HepG2 (cell line): Measurements from ENCODE around the gene ESR1. TPM values are rescaled to one million over a fixed set of nuclear protein-coding genes. Genes with fewer than 3 reads are reported as not detected.

ENCODE experiments used
- ATAC-seq: fragments of 200-7000 bp; cut with Tn5 transposase; 3 replicates; pipeline ENCODE4 v1.9.1; 2020; ENCODE audit warnings: mild to moderate bottlenecking, moderate library complexity
- BruUV-seq: library from RNA; stranded (reverse); fragments of 400-500 nt; replicated peaks from 2 replicates; lab custom pipeline; 2021; lab: Mats Ljungman, UMichigan
- CTCF ChIA-PET: fragments of 300-600 bp; formaldehyde crosslinking; extraction: SDS; loops from one replicate; lab custom pipeline; 2021; ENCODE audit warnings: low total read pairs, inconsistent platforms, low intra/inter-chr PET ratio; lab: Yijun Ruan, JAX
- POLR2A ChIA-PET: fragments of 350-600 bp; sonication (Branson Sonifier 250); formaldehyde crosslinking; loops from one replicate; lab custom pipeline; 2020; ENCODE audit warnings: antibody characterized with exemption, inconsistent platforms; lab: Yijun Ruan, JAX
- DNase-seq: peaks from one replicate; pipeline ENCODE4 v3.0.0-alpha.2; 2015; ENCODE audit warnings: low spot score
- FAIRE-seq: peaks from 3 replicates; lab custom pipeline; 2011; peaks lifted over from hg19 to GRCh38; lab: Jason Lieb, UNC
- H2AFZ ChIP-seq: one replicate; pipeline ENCODE4 v1.6.1; 2011; ENCODE audit warnings: low read length, inconsistent platforms
- H3K27ac ChIP-seq: fragments of 300-600 bp; 3 replicates; pipeline ENCODE4 v1.8.0; 2011; ENCODE audit warnings: mixed run types, mild to moderate bottlenecking, mixed read lengths, low read length, inconsistent platforms; ENCODE audit not compliant: insufficient read depth; ENCODE audit errors: extremely low read length
- H3K27me3 ChIP-seq, 2 experiments: fragments of 200-600 bp in 1 of 2; 2 replicates in 1 of 2; 3 replicates in 1 of 2; pipeline versions ENCODE4 v1.6.0 to v1.8.0; 2011; ENCODE audit warnings: low read length in 2 of 2, mild to moderate bottlenecking in 2 of 2, moderate library complexity in 2 of 2, inconsistent platforms in 1 of 2; ENCODE audit not compliant: insufficient read depth in 2 of 2, control insufficient read depth in 1 of 2
- H3K36me3 ChIP-seq, 2 experiments: fragments of 200-600 bp in 1 of 2; replicated peaks in 1 of 2; 2 replicates in 1 of 2; 3 replicates in 1 of 2; pipeline versions ENCODE4 v1.5.1 to v1.8.0; 2011; ENCODE audit warnings: low read length in 2 of 2, inconsistent platforms in 1 of 2; ENCODE audit not compliant: insufficient read depth in 2 of 2, control insufficient read depth in 1 of 2
- H3K4me1 ChIP-seq: 2 replicates; pipeline ENCODE4 v1.5.1; 2012; ENCODE audit warnings: low read length, inconsistent platforms; ENCODE audit not compliant: insufficient read depth
- H3K4me2 ChIP-seq: 2 replicates; pipeline ENCODE4 v1.6.0; 2011; ENCODE audit warnings: low read depth, low read length, inconsistent platforms
- H3K4me3 ChIP-seq, 3 experiments: fragments of 200-600 bp in 1 of 3; sonication (generic), shearing (Covaris generic) in 1 of 3; replicated peaks in 1 of 3; 2 replicates each; pipeline ENCODE4 v1.5.1; 2011 to 2016; ENCODE audit warnings: low read length in 3 of 3, inconsistent platforms in 2 of 3, low read depth in 2 of 3, mild to moderate bottlenecking in 2 of 3, control low read depth in 1 of 3, mixed read lengths in 1 of 3; ENCODE audit not compliant: insufficient read depth in 1 of 3
- H3K79me2 ChIP-seq: one replicate; pipeline ENCODE4 v1.6.1; 2011; ENCODE audit warnings: low read length, inconsistent platforms; ENCODE audit not compliant: insufficient read depth
- H3K9ac ChIP-seq: 2 replicates; pipeline ENCODE4 v1.6.0; 2011; ENCODE audit warnings: mild to moderate bottlenecking, low read depth, low read length, inconsistent platforms; ENCODE audit not compliant: insufficient read depth
- H3K9me3 ChIP-seq: 2 replicates; pipeline ENCODE4 v1.5.1; 2012; ENCODE audit warnings: mild to moderate bottlenecking, low read length
- H4K20me1 ChIP-seq: 2 replicates; pipeline ENCODE4 v1.6.0; 2011; ENCODE audit warnings: inconsistent platforms, mild to moderate bottlenecking, low read length, moderate library complexity; ENCODE audit not compliant: insufficient read depth
- ATF7 ChIP-seq, 2 experiments: fragments of 450-650 bp in 1 of 2; sonication (generic) in 1 of 2; formaldehyde crosslinking in 1 of 2; IDR thresholded peaks; 2 replicates each; pipeline versions ENCODE4 v1.4.0 to v1.6.1; 2016 to 2020; ENCODE audit warnings: antibody characterized with exemption in 1 of 2, mild to moderate bottlenecking in 1 of 2, missing genetic modification reagents in 1 of 2
- FOXM1 ChIP-seq: sonication (generic); formaldehyde crosslinking; IDR thresholded peaks from 2 replicates; pipeline ENCODE4 v1.5.0; 2020; ENCODE audit warnings: missing genetic modification reagents
- HDAC2 ChIP-seq: sonication (generic); formaldehyde crosslinking; IDR thresholded peaks from 2 replicates; pipeline ENCODE4 v1.4.0; 2020; ENCODE audit warnings: missing genetic modification reagents
- HOXA3 ChIP-seq: sonication (generic); formaldehyde crosslinking; IDR thresholded peaks from 2 replicates; pipeline ENCODE4 v1.5.0; 2020; ENCODE audit warnings: missing genetic modification reagents
- HOXA5 ChIP-seq: sonication (generic); formaldehyde crosslinking; IDR thresholded peaks from 2 replicates; pipeline ENCODE4 v1.4.0; 2020; ENCODE audit warnings: missing genetic modification reagents
- KMT2A ChIP-seq: sonication (generic); formaldehyde crosslinking; IDR thresholded peaks from 2 replicates; pipeline ENCODE4 v1.4.0; 2020; ENCODE audit warnings: missing genetic modification reagents
- NBN ChIP-seq: fragments of 450-650 bp; conservative IDR thresholded peaks from 2 replicates; pipeline ENCODE4 v1.6.1; 2017
- NFRKB ChIP-seq: fragments of 450-650 bp; IDR thresholded peaks from 2 replicates; pipeline ENCODE4 v1.6.1; 2017
- PREB ChIP-seq: sonication (generic); formaldehyde crosslinking; IDR thresholded peaks from 2 replicates; pipeline ENCODE4 v1.4.0; 2020; ENCODE audit warnings: missing genetic modification reagents
- ZNF362 ChIP-seq: sonication (generic); formaldehyde crosslinking; IDR thresholded peaks from 2 replicates; pipeline ENCODE4 v1.4.0; 2020; ENCODE audit warnings: missing genetic modification reagents, mild to moderate bottlenecking, borderline replicate concordance
- ZNF75D ChIP-seq: sonication (generic); formaldehyde crosslinking; IDR thresholded peaks from 2 replicates; pipeline ENCODE4 v1.8.1; 2023; ENCODE audit warnings: missing genetic modification reagents, mild to moderate bottlenecking, borderline replicate concordance
- WGBS: methylation state at CpG from one replicate; pipeline ENCODE4 v1.1.6; 2017; ENCODE audit warnings: low lambda C conversion rate; 5-methylcytosine and 5-hydroxymethylcytosine counted together
- in situ Hi-C: cut with HindIII; loops from 2 replicates; pipeline ENCODE4 v1.10.0; 2017; ENCODE audit warnings: low pct_unique_long_range_greater_than_20kb; ENCODE audit not compliant: extremely low pct_ligation_motif_present
- intact Hi-C: fragments of 100-400 bp; cut with micrococcal nuclease; formaldehyde crosslinking; loops from one replicate; pipeline ENCODE4 v1.10.0; 2022; ENCODE audit not compliant: unreplicated experiment
- polyA plus RNA-seq, 8 experiments: library from polyadenylated mRNA; depleted of rRNA in 3 of 8; stranded (reverse) in 7 of 8; unstranded in 1 of 8; fragments of >200 nt; fragmentation: Illumina TruSeq in 4 of 8; extraction: Trizol in 4 of 8; gene quantifications; 2 replicates each; pipeline versions ENCODE4 v1.2.1 to v1.2.3, GENCODE V29; 2011 to 2016; ENCODE audit warnings: low read depth in 4 of 8, missing spikeins in 1 of 8, mixed read lengths in 1 of 8; ENCODE audit not compliant: insufficient read depth in 1 of 8
- total RNA-seq, 5 experiments: library from RNA; depleted of rRNA; stranded (reverse); fragments of >200 nt; fragmentation: Illumina TruSeq; extraction: Trizol; gene quantifications; 2 replicates each; pipeline ENCODE4 v1.2.3, GENCODE V29; 2016; ENCODE audit warnings: low read depth in 1 of 5

The ESR1 gene
- total and polyA plus RNA-seq, 2 of the 13 experiments (the other 11 are each of a cell fraction or from before 2014, with no cell fraction given) = not detected

- TF ChIP-seq PREB (no peak), ZNF362 (CRISPR knock-in tag) (no peak), HOXA5 (no peak), HOXA3 (no peak)
Observed at GRCh38 chr6:152151920-152152319, 344.4 kb downstream of the ESR1 start (continued).

- POLR2A ChIA-PET = no interaction called here
- in situ Hi-C loops = no loop called here
- BruUV-seq = no TSS peak
- H3K27me3 ChIP-seq = no peaks in the 10 kb centered on the region
- no peaks in the 10 kb centered on the region; a peak in 1 of 5 replicates for H3K36me3 ChIP-seq
- no peak for FAIRE-seq
- no peaks in the 10 kb centered on the region for H3K4me1 ChIP-seq
- TF ChIP-seq ZNF75D (CRISPR knock-in tag) (no peak), FOXM1 (CRISPR knock-in tag) (no peak), HDAC2 (CRISPR knock-in tag) (no peak), NBN (no peak), ATF7 (IDR thresholded peaks at IDR 0.05) (0 out of 2 replicates have a peak, but pooled peaks have one; percentile 20), ATF7 (CRISPR knock-in tag; IDR thresholded peaks at IDR 0.05) (no peak), NFRKB (no peak), KMT2A (no peak)
- H3K9me3 ChIP-seq = no peaks in the 10 kb centered on the region
- no peak for DNase-seq
- H3K4me3 ChIP-seq = no peak overlapping the region
- no peak overlapping the region for H3K9ac ChIP-seq
- no peak for ATAC-seq
- 90% methylated on average over 17 of the region's 17 CpGs for WGBS
- no peaks in the 10 kb centered on the region for H4K20me1 ChIP-seq
- intact Hi-C loops = no loop called here
- no peaks in the 10 kb centered on the region for H3K79me2 ChIP-seq
- no peak overlapping the region for H3K27ac ChIP-seq
- H2AFZ ChIP-seq = no peak overlapping the region
- CTCF ChIA-PET = no interaction called here
- no peak overlapping the region for H3K4me2 ChIP-seq
Observed at GRCh38 chr6:152154559-152155356, 347.3 kb downstream of the ESR1 start.
